Left kidney (tissue), 2 donors: Measurements from ENCODE around the gene ATP1A1. TPM values are rescaled to one million over a fixed set of nuclear protein-coding genes. Genes with fewer than 3 reads are reported as not detected.

Experiments used
- DNase-seq: peaks from one replicate; pipeline ENCODE4 v3.0.0-alpha.2; 2013
- polyA plus RNA-seq: library from polyadenylated mRNA; unstranded; fragments of 120-200 nt; gene quantifications from one replicate; pipeline ENCODE4 v1.2.1, GENCODE V29; 2013; ENCODE audit not compliant: insufficient read length

ATP1A1 gene
- polyA plus RNA-seq, 1 donor = 864 TPM

GRCh38 chr1:116412898-116413297 is 39.9 kb downstream of the ATP1A1 start:
- DNase-seq = no peak

- DNase-seq = no peak
These were observed 40.4 kb downstream of the ATP1A1 start for GRCh38 chr1:116413414-116413813.

GRCh38 chr1:116414364-116414763 is 41.3 kb downstream of the ATP1A1 start:
- no peak for DNase-seq

GRCh38 chr1:116415200-116415698 is 42.2 kb downstream of the ATP1A1 start:
- DNase-seq = no peak

- DNase-seq = no peak
These were observed 42.9 kb downstream of the ATP1A1 start for GRCh38 chr1:116415699-116416533.

GRCh38 chr1:116416854-116417513 is 43.9 kb downstream of the ATP1A1 start:
- no peak for DNase-seq

GRCh38 chr1:116417678-116418077 is 44.6 kb downstream of the ATP1A1 start:
- no peak for DNase-seq

- peak; percentile 83 for DNase-seq
These were observed 45.2 kb downstream of the ATP1A1 start for GRCh38 chr1:116418091-116418830.

GRCh38 chr1:116420417-116421200 is 47.6 kb downstream of the ATP1A1 start:
- no peak for DNase-seq

GRCh38 chr1:116424438-116424837 is 51.4 kb downstream of the ATP1A1 start:
- DNase-seq = no peak

- DNase-seq = no peak
These were observed 51.8 kb downstream of the ATP1A1 start for GRCh38 chr1:116424863-116425262.

- no peak for DNase-seq
These were observed 52.9 kb downstream of the ATP1A1 start for GRCh38 chr1:116425987-116426386.

- no peak for DNase-seq
These were observed 53.4 kb downstream of the ATP1A1 start for GRCh38 chr1:116426401-116426800.

- DNase-seq = no peak
These were observed 55.5 kb downstream of the ATP1A1 start for GRCh38 chr1:116428576-116428975.

GRCh38 chr1:116429821-116430374 is 56.9 kb downstream of the ATP1A1 start:
- no peak for DNase-seq

GRCh38 chr1:116431870-116432500 is 58.9 kb downstream of the ATP1A1 start:
- DNase-seq = no peak

- no peak for DNase-seq
These were observed 59.7 kb downstream of the ATP1A1 start for GRCh38 chr1:116432655-116433265.

GRCh38 chr1:116433275-116434257 is 60.5 kb downstream of the ATP1A1 start:
- no peak for DNase-seq

- DNase-seq = no peak
These were observed 61.8 kb downstream of the ATP1A1 start for GRCh38 chr1:116434849-116435248.
